K562 (cell line): ENCODE results near the gene MIXL1.

ENCODE experiments used
- RERE ChIP-seq: sonication (generic); formaldehyde crosslinking; IDR thresholded peaks from 2 replicates; pipeline ENCODE4 v1.8.0; 2023; ENCODE audit warnings: missing genetic modification reagents, mild to moderate bottlenecking, borderline replicate concordance
- TGIF2 ChIP-seq: sonication (generic); formaldehyde crosslinking; IDR thresholded peaks from 2 replicates; pipeline ENCODE4 v1.8.1; 2022; ENCODE audit warnings: mild to moderate bottlenecking, missing genetic modification reagents, moderate library complexity

GRCh38 chr1:226222686-226223085 lies 778 bp upstream of the MIXL1 start:
- TF ChIP-seq RERE (CRISPR knock-in tag), result no peak
- TF ChIP-seq TGIF2 (CRISPR knock-in tag), result no peak
